Measurements from ENCODE around the gene CNEP1R1. TPM values are rescaled to one million over a fixed set of nuclear protein-coding genes. Genes with fewer than 3 reads are reported as not detected.

The CNEP1R1 gene
- total and polyA plus RNA-seq, 2 of the 8 experiments (the other 6 are each of a cell fraction or from before 2014, with no cell fraction given): 10.6 to 13.6 TPM

DNA sequence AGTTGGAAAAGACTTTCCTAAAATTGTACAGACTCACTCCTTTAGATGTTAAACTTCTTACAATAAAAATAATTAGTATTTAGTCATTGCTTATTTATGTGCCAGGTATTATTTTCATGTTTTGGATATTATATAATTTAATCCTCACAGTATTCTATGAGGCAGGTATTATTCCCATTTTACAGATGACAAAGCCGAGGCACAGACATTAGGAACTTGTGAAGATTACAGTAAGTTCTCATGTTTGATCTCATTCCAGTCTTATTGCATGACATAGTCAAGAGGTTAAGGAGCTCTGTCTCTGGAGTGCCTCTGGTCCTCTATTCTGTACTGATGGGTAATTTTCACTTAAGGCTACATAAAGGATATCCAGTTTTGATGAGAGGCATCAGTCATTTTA, 44.0 kb downstream of the CNEP1R1 start (continued):
- TF ChIP-seq EP300 (IDR thresholded peaks at IDR 0.05; ENCODE audit: borderline replicate concordance in 1 of 2, low read depth in 2 of 2, low read length in 2 of 2) (no peak), RNF2 (IDR thresholded peaks at IDR 0.05; ENCODE audit: borderline replicate concordance, low read depth, low read length, missing control alignments, poor library complexity, severe bottlenecking) (no peak), SIN3A (conservative IDR thresholded peaks at IDR 0.05 in 1 of 2, IDR thresholded peaks at IDR 0.05 in 1 of 2; ENCODE audit: low read depth in 1 of 2, low read length in 2 of 2) (no peak), RAD21 (IDR thresholded peaks at IDR 0.05 in 1 of 2, conservative IDR thresholded peaks at IDR 0.05 in 1 of 2; ENCODE audit: low read depth in 2 of 2, low read length in 2 of 2) (no peak), CEBPB (IDR thresholded peaks at IDR 0.05; ENCODE audit: low read depth, low read length) (no peak)
